HepG2 (cell line): ENCODE results near the gene ABCC10. TPM values are rescaled to one million over a fixed set of nuclear protein-coding genes. Genes with fewer than 3 reads are reported as not detected.

Experiments used
- BORCS8-MEF2B ChIP-seq: sonication (generic); formaldehyde crosslinking; IDR thresholded peaks from 2 replicates; pipeline ENCODE4 v1.8.0; 2022; ENCODE audit warnings: mild to moderate bottlenecking, missing genetic modification reagents
- IRF1 ChIP-seq: sonication (generic); formaldehyde crosslinking; IDR thresholded peaks from 2 replicates; pipeline ENCODE4 v1.4.0; 2020; ENCODE audit warnings: low read depth, mild to moderate bottlenecking, missing genetic modification reagents
- IRF9 ChIP-seq: sonication (generic); formaldehyde crosslinking; IDR thresholded peaks from 2 replicates; pipeline ENCODE4 v1.8.0; 2022; ENCODE audit warnings: missing genetic modification reagents, mild to moderate bottlenecking, borderline replicate concordance
- KAT8 ChIP-seq: IDR thresholded peaks from 2 replicates; pipeline ENCODE4 v1.6.1; 2016; ENCODE audit warnings: missing genetic modification reagents, missing compliant biosample characterization
- KDM6A ChIP-seq: IDR thresholded peaks from 2 replicates; pipeline ENCODE4 v1.6.1; 2016; ENCODE audit warnings: low read depth
- KMT2A ChIP-seq: sonication (generic); formaldehyde crosslinking; IDR thresholded peaks from 2 replicates; pipeline ENCODE4 v1.4.0; 2020; ENCODE audit warnings: missing genetic modification reagents
- MLXIP ChIP-seq: sonication (generic); formaldehyde crosslinking; IDR thresholded peaks from 2 replicates; pipeline ENCODE4 v1.9.0; 2021; ENCODE audit warnings: missing genetic modification reagents, borderline replicate concordance
- MTF2 ChIP-seq: sonication (generic); formaldehyde crosslinking; IDR thresholded peaks from 2 replicates; pipeline ENCODE4 v1.5.0; 2020; ENCODE audit warnings: missing genetic modification reagents, borderline replicate concordance
- PPARG ChIP-seq: conservative IDR thresholded peaks from 2 replicates; pipeline ENCODE4 v1.6.1; 2016; ENCODE audit warnings: missing biosample characterization, missing genetic modification reagents
- ZBTB20 ChIP-seq: sonication (generic); formaldehyde crosslinking; IDR thresholded peaks from 2 replicates; pipeline ENCODE4 v1.8.1; 2023; ENCODE audit warnings: missing genetic modification reagents, low read depth, mild to moderate bottlenecking, borderline replicate concordance
- ZNF256 ChIP-seq: sonication (generic); formaldehyde crosslinking; conservative IDR thresholded peaks from 2 replicates; pipeline ENCODE4 v1.4.0; 2020; ENCODE audit warnings: missing genetic modification reagents
- ZNF484 ChIP-seq: sonication (generic); formaldehyde crosslinking; IDR thresholded peaks from 2 replicates; pipeline ENCODE4 v1.5.1; 2020; ENCODE audit warnings: mild to moderate bottlenecking, low read depth, missing genetic modification reagents, borderline replicate concordance
- ZNF530 ChIP-seq: sonication (generic); formaldehyde crosslinking; IDR thresholded peaks from 2 replicates; pipeline ENCODE4 v1.5.0; 2020; ENCODE audit warnings: low read depth, mild to moderate bottlenecking, missing genetic modification reagents
- ZNF570 ChIP-seq: sonication (generic); formaldehyde crosslinking; IDR thresholded peaks from 2 replicates; pipeline ENCODE4 v1.4.0; 2020; ENCODE audit warnings: mild to moderate bottlenecking, missing genetic modification reagents, borderline replicate concordance
- ZNF660 ChIP-seq: sonication (generic); formaldehyde crosslinking; IDR thresholded peaks from 2 replicates; pipeline ENCODE4 v1.5.1; 2020; ENCODE audit warnings: mild to moderate bottlenecking, low read depth, missing genetic modification reagents, borderline replicate concordance
- ZNF75D ChIP-seq: sonication (generic); formaldehyde crosslinking; IDR thresholded peaks from 2 replicates; pipeline ENCODE4 v1.8.1; 2023; ENCODE audit warnings: missing genetic modification reagents, mild to moderate bottlenecking, borderline replicate concordance
- ZNF780A ChIP-seq: sonication (generic); formaldehyde crosslinking; IDR thresholded peaks from 2 replicates; pipeline ENCODE4 v1.8.0; 2022; ENCODE audit warnings: mild to moderate bottlenecking, missing genetic modification reagents, moderate library complexity
- polyA plus RNA-seq, 8 experiments: library from polyadenylated mRNA; depleted of rRNA in 3 of 8; stranded (reverse) in 7 of 8; unstranded in 1 of 8; fragments of >200 nt; fragmentation: Illumina TruSeq in 4 of 8; extraction: Trizol in 4 of 8; gene quantifications; 2 replicates each; pipeline versions ENCODE4 v1.2.1 to v1.2.3, GENCODE V29; 2011 to 2016; ENCODE audit warnings: low read depth in 4 of 8, missing spikeins in 1 of 8, mixed read lengths in 1 of 8; ENCODE audit not compliant: insufficient read depth in 1 of 8
- total RNA-seq, 5 experiments: library from RNA; depleted of rRNA; stranded (reverse); fragments of >200 nt; fragmentation: Illumina TruSeq; extraction: Trizol; gene quantifications; 2 replicates each; pipeline ENCODE4 v1.2.3, GENCODE V29; 2016; ENCODE audit warnings: low read depth in 1 of 5
- TF ChIP-seq, protein P1 (sequence below): sonication (generic); formaldehyde crosslinking; IDR thresholded peaks from 2 replicates; pipeline ENCODE4 v1.5.0; 2020; ENCODE audit warnings: missing genetic modification reagents
- TF ChIP-seq, protein P2 (sequence below): IDR thresholded peaks from 2 replicates; pipeline ENCODE4 v1.6.1; 2016; ENCODE audit warnings: missing biosample characterization, missing genetic modification reagents, low read depth
- TF ChIP-seq, protein P3 (sequence below): sonication (generic); formaldehyde crosslinking; IDR thresholded peaks from 2 replicates; pipeline ENCODE4 v1.9.0; 2022; ENCODE audit warnings: low read depth, missing genetic modification reagents

The ABCC10 gene
- total and polyA plus RNA-seq, 2 of the 13 experiments (the other 11 are each of a cell fraction or from before 2014, with no cell fraction given), result 16.0 to 24.3 TPM

- TF ChIP-seq PPARG (CRISPR knock-in tag), result no peak
- no peak for TF ChIP-seq KDM6A (CRISPR knock-in tag)
- TF ChIP-seq BORCS8-MEF2B (CRISPR knock-in tag), result no peak
- no peak for TF ChIP-seq ZNF484
- no peak for TF ChIP-seq MTF2
- TF ChIP-seq ZNF75D (CRISPR knock-in tag), result no peak
- no peak for TF ChIP-seq IRF1 (CRISPR knock-in tag)
- no peak for TF ChIP-seq ZNF780A
- TF ChIP-seq ZNF570 (CRISPR knock-in tag), result no peak
- no peak for TF ChIP-seq MLXIP (CRISPR knock-in tag)
- no peak for TF ChIP-seq ZBTB20 (CRISPR knock-in tag)
- TF ChIP-seq, protein P1, sequence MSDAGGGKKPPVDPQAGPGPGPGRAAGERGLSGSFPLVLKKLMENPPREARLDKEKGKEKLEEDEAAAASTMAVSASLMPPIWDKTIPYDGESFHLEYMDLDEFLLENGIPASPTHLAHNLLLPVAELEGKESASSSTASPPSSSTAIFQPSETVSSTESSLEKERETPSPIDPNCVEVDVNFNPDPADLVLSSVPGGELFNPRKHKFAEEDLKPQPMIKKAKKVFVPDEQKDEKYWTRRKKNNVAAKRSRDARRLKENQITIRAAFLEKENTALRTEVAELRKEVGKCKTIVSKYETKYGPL (CRISPR knock-in tag), result no peak
- TF ChIP-seq, protein P2, sequence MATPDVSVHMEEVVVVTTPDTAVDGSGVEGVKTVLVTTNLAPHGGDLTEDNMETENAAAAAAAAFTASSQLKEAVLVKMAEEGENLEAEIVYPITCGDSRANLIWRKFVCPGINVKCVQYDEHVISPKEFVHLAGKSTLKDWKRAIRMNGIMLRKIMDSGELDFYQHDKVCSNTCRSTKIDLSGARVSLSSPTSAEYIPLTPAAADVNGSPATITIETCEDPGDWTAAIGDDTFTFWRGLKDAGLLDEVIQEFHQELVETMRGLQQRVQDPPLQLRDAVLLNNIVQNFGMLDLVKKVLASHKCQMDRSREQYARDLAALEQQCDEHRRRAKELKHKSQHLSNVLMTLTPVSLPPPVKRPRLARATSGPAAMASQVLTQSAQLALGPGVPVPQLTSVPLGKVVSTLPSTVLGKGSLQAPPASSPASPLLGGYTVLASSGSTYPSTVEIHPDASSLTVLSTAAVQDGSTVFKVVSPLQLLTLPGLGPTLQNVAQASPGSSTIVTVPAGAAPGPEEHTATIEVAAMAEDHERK (CRISPR knock-in tag), result no peak
- TF ChIP-seq ZNF530 (CRISPR knock-in tag), result no peak
- TF ChIP-seq IRF9, result no peak
- TF ChIP-seq KAT8 (CRISPR knock-in tag), result no peak
- no peak for TF ChIP-seq ZNF660
- TF ChIP-seq, protein P3, sequence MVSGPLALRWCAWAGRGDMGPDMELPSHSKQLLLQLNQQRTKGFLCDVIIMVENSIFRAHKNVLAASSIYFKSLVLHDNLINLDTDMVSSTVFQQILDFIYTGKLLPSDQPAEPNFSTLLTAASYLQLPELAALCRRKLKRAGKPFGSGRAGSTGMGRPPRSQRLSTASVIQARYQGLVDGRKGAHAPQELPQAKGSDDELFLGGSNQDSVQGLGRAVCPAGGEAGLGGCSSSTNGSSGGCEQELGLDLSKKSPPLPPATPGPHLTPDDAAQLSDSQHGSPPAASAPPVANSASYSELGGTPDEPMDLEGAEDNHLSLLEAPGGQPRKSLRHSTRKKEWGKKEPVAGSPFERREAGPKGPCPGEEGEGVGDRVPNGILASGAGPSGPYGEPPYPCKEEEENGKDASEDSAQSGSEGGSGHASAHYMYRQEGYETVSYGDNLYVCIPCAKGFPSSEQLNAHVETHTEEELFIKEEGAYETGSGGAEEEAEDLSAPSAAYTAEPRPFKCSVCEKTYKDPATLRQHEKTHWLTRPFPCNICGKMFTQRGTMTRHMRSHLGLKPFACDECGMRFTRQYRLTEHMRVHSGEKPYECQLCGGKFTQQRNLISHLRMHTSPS (CRISPR knock-in tag), result peak; percentile 69; the same call in 1 of the 2 replicates
- TF ChIP-seq KMT2A (CRISPR knock-in tag), result 0 out of 2 replicates have a peak, but pooled peaks have one; percentile 2
- TF ChIP-seq ZNF256 (CRISPR knock-in tag), result no peak
Measured at GRCh38 chr6:43489277-43490072, 62.1 kb downstream of the ABCC10 start (continued).
